RWPE2 (cell line): Measurements from ENCODE around the gene GABRR3.

ENCODE experiments used
- ATAC-seq: fragments of 200-7000 bp; cut with Tn5 transposase; 3 replicates; pipeline ENCODE4 v1.9.1; 2021; ENCODE audit warnings: low read depth
- DNase-seq: peaks from one replicate; pipeline ENCODE4 v3.0.0-alpha.2; 2020; ENCODE audit warnings: low spot score
- H3K27ac ChIP-seq: fragments of 450-650 bp; 2 replicates; pipeline ENCODE4 v1.5.1; 2017; ENCODE audit warnings: mild to moderate bottlenecking; ENCODE audit not compliant: poor library complexity, severe bottlenecking
- H3K27me3 ChIP-seq: fragments of 250-450 bp; sonication (Bioruptor Pico); 2 replicates; pipeline ENCODE4 v1.5.1; 2021; ENCODE audit warnings: mild to moderate bottlenecking, moderate library complexity; ENCODE audit not compliant: insufficient read depth, poor library complexity, severe bottlenecking
- H3K36me3 ChIP-seq: fragments of 250-450 bp; sonication (Bioruptor Pico); 2 replicates; pipeline ENCODE4 v1.5.1; 2020; ENCODE audit warnings: low read depth, mild to moderate bottlenecking, moderate library complexity
- H3K4me1 ChIP-seq: fragments of 250-450 bp; sonication (Bioruptor Pico); 2 replicates; pipeline ENCODE4 v1.5.1; 2021; ENCODE audit warnings: mild to moderate bottlenecking, moderate library complexity; ENCODE audit not compliant: insufficient read depth, poor library complexity, severe bottlenecking
- H3K4me3 ChIP-seq: fragments of 250-450 bp; sonication (Bioruptor Pico); 2 replicates; pipeline ENCODE4 v1.5.1; 2021; ENCODE audit warnings: mild to moderate bottlenecking, moderate library complexity; ENCODE audit not compliant: severe bottlenecking
- H3K9me3 ChIP-seq: fragments of 250-450 bp; sonication (Bioruptor Pico); 2 replicates; pipeline ENCODE4 v1.5.1; 2021; ENCODE audit warnings: mild to moderate bottlenecking, moderate library complexity; ENCODE audit not compliant: severe bottlenecking
- CTCF ChIP-seq: fragments of 450-650 bp; IDR thresholded peaks from one replicate; pipeline ENCODE4 v1.5.1; 2017; ENCODE audit warnings: mild to moderate bottlenecking, moderate library complexity; ENCODE audit not compliant: poor library complexity, severe bottlenecking

The GABRR3 gene

GRCh38 chr3:98010194-98010882 lies 24.8 kb downstream of the GABRR3 start:
- no peak overlapping the region for H3K4me3 ChIP-seq
- no peak for DNase-seq
- H3K36me3 ChIP-seq = no peaks in the 10 kb centered on the region
- no peak for TF ChIP-seq CTCF
- no peaks in the 10 kb centered on the region for H3K9me3 ChIP-seq
- no peak for ATAC-seq
- H3K27me3 ChIP-seq = no peaks in the 10 kb centered on the region
- H3K27ac ChIP-seq = no peak overlapping the region
- peaks cover 12% of the 10 kb centered on the region for H3K4me1 ChIP-seq

GRCh38 chr3:98008855-98009254 lies 26.3 kb downstream of the GABRR3 start:
- no peak for TF ChIP-seq CTCF
- ATAC-seq (no peak), DNase-seq (no peak)
- Histone ChIP-seq H3K4me1 (peaks cover 11% of the 10 kb centered on the region), H3K9me3 (no peaks in the 10 kb centered on the region), H3K27ac (no peak overlapping the region), H3K27me3 (no peaks in the 10 kb centered on the region), H3K36me3 (no peaks in the 10 kb centered on the region), H3K4me3 (no peak overlapping the region)

GRCh38 chr3:98005438-98005837 lies 29.7 kb downstream of the GABRR3 start:
- Histone ChIP-seq H3K36me3 (no peaks in the 10 kb centered on the region), H3K27me3 (no peaks in the 10 kb centered on the region), H3K4me3 (no peak overlapping the region), H3K9me3 (no peaks in the 10 kb centered on the region), H3K4me1 (no peaks in the 10 kb centered on the region), H3K27ac (no peak overlapping the region)
- DNase-seq (no peak), ATAC-seq (no peak)
- no peak for TF ChIP-seq CTCF

- ATAC-seq (no peak), DNase-seq (no peak)
- Histone ChIP-seq H3K36me3 (no peaks in the 10 kb centered on the region), H3K9me3 (no peaks in the 10 kb centered on the region), H3K27me3 (no peaks in the 10 kb centered on the region), H3K27ac (no peak overlapping the region), H3K4me1 (no peaks in the 10 kb centered on the region), H3K4me3 (no peak overlapping the region)
- no peak for TF ChIP-seq CTCF
Observed at GRCh38 chr3:98004721-98005120, 30.4 kb downstream of the GABRR3 start.

GRCh38 chr3:98003306-98003969 lies 31.7 kb downstream of the GABRR3 start:
- TF ChIP-seq CTCF = no peak
- Histone ChIP-seq H3K9me3 (no peaks in the 10 kb centered on the region), H3K36me3 (no peaks in the 10 kb centered on the region), H3K4me1 (no peaks in the 10 kb centered on the region), H3K4me3 (no peak overlapping the region), H3K27me3 (no peaks in the 10 kb centered on the region), H3K27ac (no peak overlapping the region)
- ATAC-seq (no peak), DNase-seq (no peak)
